Body of pancreas (tissue), 4 donors: ENCODE measurements around the gene ADGRD1.

Experiments used
- CTCF ChIP-seq, 7 experiments: fragments of 450-650 bp in 4 of 7; fragments of 200-600 bp in 3 of 7; sonication (generic) in 3 of 7; IDR thresholded peaks; one replicate each; pipeline ENCODE4 v1.5.1; 2016 to 2019; ENCODE audit warnings: antibody characterized with exemption in 7 of 7
- POLR2A ChIP-seq, 3 donors: fragments of 450-650 bp; IDR thresholded peaks; one replicate each; pipeline ENCODE4 v1.6.1; 2016; ENCODE audit warnings: antibody characterized with exemption in 3 of 3, mild to moderate bottlenecking in 2 of 3

DNA sequence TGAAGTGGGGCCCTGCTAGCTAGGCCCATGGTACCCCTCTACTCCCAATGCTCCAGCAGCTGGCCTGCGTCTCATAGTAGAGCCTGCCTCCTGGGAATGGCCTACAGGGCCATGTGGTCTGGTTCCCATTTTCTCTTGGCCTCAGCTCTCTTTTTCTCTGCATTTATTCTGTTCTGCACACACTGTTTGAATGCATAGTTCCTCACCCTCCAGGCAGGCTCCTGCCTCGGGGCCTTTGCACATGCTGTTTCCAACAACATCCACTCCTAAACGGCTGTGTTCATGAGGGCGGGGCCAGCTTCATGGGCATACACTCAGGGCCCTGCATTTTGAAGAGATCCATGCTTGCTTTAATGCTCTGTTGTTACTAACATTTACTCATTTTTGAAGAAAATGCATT lies 204.0 kb downstream of the ADGRD1 start:
- TF ChIP-seq CTCF (IDR thresholded peaks at IDR 0.05), result no peak
- no peak for TF ChIP-seq POLR2A (IDR thresholded peaks at IDR 0.05)
